OCI-LY3 (cell line): ENCODE measurements around the gene MTUS2.

Source experiments
- CTCF ChIP-seq: fragments of 200-600, 300-600 bp; sonication (generic); IDR thresholded peaks from 2 replicates; pipeline ENCODE4 v1.5.1; 2014; ENCODE audit warnings: antibody characterized with exemption, low read length, low read depth
- EZH2phosphoT487 ChIP-seq: fragments of 200-600 bp; shearing (Covaris generic); IDR thresholded peaks from 2 replicates; pipeline ENCODE4 v1.6.1; 2018; ENCODE audit warnings: antibody characterized with exemption, mixed run types, low read depth

- TF ChIP-seq CTCF (no peak), EZH2phosphoT487 (no peak)
Measured at GRCh38 chr13:28885181-28885580, 65.0 kb downstream of the MTUS2 start.
